D721Med (cell line): ENCODE results near the gene RHOJ.

Experiments
- DNase-seq: peaks from one replicate; pipeline ENCODE4 v3.0.0; 2011; ENCODE audit warnings: low spot score; ENCODE audit not compliant: insufficient read length
- FAIRE-seq: peaks from 2 replicates; lab custom pipeline; 2011; peaks lifted over from hg19 to GRCh38; lab: Jason Lieb, UNC
- TF ChIP-seq, protein P1 (sequence below): IDR thresholded peaks from 2 replicates; pipeline ENCODE4 v1.5.1; 2012; ENCODE audit warnings: mild to moderate bottlenecking, control low read depth; ENCODE audit not compliant: insufficient read depth; ENCODE audit errors: missing control alignments

Gene RHOJ

DNA sequence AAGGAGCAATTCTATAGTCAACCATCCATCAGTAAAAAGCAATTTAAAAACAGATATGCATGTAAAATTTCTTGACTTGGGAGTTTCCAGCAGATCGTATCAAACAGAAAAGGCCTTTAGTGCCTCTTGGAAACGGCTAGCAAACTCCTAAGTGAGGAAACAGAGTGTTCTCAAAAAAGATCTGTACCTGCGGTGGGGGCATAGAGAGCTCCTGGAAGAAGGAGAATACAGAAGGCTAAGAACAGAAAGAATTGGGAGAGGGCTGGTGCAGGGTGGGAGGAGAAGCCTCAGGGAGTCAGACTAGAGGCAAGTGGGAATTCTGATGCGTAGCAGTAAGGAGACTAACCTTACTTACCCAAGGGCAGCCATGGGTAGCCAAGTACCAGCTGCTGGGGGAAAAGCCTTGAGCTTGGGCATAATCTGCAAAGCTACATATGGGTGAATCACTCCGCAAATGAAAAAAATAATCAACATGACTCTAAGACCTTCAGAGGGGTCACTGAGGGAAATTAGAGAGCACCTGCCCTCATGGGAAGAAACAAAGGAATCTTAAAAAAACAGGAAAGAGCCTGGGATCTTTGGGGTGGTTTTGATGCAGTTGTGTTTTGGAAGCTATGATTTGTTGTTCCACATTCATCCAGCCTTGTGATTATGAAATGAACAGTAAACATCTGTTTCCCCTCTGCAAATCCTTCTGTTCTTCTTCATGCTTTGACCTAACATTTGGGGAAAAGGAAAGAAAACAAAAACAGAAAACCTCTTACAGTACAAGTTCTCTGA, 10.4 kb downstream of the RHOJ start:
- FAIRE-seq (no peak), DNase-seq (no peak)
- TF ChIP-seq, protein P1, sequence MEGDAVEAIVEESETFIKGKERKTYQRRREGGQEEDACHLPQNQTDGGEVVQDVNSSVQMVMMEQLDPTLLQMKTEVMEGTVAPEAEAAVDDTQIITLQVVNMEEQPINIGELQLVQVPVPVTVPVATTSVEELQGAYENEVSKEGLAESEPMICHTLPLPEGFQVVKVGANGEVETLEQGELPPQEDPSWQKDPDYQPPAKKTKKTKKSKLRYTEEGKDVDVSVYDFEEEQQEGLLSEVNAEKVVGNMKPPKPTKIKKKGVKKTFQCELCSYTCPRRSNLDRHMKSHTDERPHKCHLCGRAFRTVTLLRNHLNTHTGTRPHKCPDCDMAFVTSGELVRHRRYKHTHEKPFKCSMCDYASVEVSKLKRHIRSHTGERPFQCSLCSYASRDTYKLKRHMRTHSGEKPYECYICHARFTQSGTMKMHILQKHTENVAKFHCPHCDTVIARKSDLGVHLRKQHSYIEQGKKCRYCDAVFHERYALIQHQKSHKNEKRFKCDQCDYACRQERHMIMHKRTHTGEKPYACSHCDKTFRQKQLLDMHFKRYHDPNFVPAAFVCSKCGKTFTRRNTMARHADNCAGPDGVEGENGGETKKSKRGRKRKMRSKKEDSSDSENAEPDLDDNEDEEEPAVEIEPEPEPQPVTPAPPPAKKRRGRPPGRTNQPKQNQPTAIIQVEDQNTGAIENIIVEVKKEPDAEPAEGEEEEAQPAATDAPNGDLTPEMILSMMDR = no peak

GRCh38 chr14:63220526-63220925, 16.3 kb downstream of the RHOJ start:
- TF ChIP-seq, protein P1 = no peak
- DNase-seq = no peak
- FAIRE-seq = no peak

- FAIRE-seq = no peak
- TF ChIP-seq, protein P1 = no peak
- no peak for DNase-seq
Observed at GRCh38 chr14:63223596-63223995, 19.4 kb downstream of the RHOJ start.

GRCh38 chr14:63224196-63224595, 20.0 kb downstream of the RHOJ start:
- no peak for FAIRE-seq
- TF ChIP-seq, protein P1 = no peak
- no peak for DNase-seq

DNA sequence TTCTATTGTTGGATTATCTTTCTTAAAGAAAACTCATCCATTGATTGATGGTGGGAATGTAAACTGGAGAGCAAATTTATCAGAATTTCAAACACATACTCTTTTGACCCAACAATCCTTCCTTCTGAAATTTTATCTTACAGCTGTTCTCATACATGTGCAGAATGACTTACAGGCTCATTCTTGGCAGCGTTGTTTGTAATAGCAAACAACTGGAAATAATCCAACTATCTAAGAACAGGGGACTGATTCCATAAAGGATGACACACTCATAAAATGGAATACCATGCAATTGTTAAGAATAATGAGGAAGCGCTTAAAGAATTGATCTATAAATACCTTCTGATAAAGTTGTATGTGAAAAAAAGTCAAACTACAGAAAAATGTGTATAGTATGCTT, 24.0 kb downstream of the RHOJ start:
- DNase-seq = no peak
- TF ChIP-seq, protein P1 = no peak
- no peak for FAIRE-seq

DNA sequence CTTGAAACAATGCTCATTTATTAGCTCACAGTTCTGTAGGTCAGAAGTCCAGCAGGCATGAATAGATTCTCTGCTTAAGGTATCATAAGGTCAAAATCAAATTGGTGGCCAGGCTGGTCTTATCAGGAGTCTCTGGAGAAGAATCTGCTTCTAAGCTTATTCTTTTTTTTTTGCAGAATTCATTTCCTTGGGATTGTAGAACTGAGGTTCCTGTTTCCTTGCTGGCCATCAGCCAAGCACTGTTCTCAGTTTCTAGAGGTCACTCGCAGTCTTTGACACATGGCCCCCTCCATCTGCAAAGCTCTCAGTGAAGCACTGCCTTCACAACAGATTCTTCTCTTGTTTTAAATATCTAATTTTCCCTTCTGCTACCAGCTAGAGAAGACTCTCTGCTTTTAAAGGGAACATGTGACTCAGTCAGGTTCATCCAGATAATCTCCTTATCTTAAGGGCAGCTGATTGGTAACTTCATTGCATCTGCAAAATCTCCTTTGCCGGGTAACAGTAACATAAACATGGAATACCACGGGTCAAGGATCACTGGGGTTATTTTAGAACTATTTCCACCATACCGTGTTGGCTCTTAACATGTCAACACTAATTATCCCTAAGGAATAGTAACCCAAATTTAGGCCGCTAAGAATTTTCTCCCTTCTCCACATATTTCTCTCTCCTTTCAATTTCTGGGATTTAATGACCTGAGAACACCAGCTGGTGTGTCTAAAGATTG, 25.3 kb downstream of the RHOJ start:
- DNase-seq (no peak), FAIRE-seq (no peak)
- TF ChIP-seq, protein P1 = no peak

- TF ChIP-seq, protein P1 = no peak
- FAIRE-seq (no peak), DNase-seq (no peak)
Observed at GRCh38 chr14:63231766-63232165, 27.5 kb downstream of the RHOJ start.
